Mucosa of rectum (tissue), 2 donors: ENCODE data around the gene TPT1.
"Not testable (repeated sequence)": the region's sequence is repeated elsewhere in the genome, so short reads cannot be mapped to it uniquely, and the experiment has no call there.

Source experiments
- H3K27ac ChIP-seq, 2 donors: one replicate each; pipeline ENCODE4 v1.7.0; 2013; ENCODE audit warnings: inconsistent platforms in 2 of 2, low read depth in 2 of 2, low read length in 2 of 2
- H3K27me3 ChIP-seq, 2 donors: one replicate each; pipeline ENCODE4 v1.7.0; 2013; ENCODE audit warnings: low read length in 2 of 2; ENCODE audit not compliant: control insufficient read depth in 2 of 2, insufficient read depth in 2 of 2
- H3K36me3 ChIP-seq, 2 donors: one replicate each; pipeline ENCODE4 v1.7.0; 2013; ENCODE audit warnings: low read length in 2 of 2; ENCODE audit not compliant: control insufficient read depth in 2 of 2, insufficient read depth in 2 of 2
- H3K4me1 ChIP-seq, 2 donors: one replicate each; pipeline ENCODE4 v1.7.0; 2013; ENCODE audit warnings: low read length in 2 of 2, mild to moderate bottlenecking in 1 of 2; ENCODE audit not compliant: control insufficient read depth in 2 of 2, insufficient read depth in 2 of 2
- H3K4me3 ChIP-seq, 2 donors: one replicate each; pipeline ENCODE4 v1.7.0; 2013; ENCODE audit warnings: low read length in 2 of 2
- H3K9ac ChIP-seq, 2 donors: one replicate each; pipeline ENCODE4 v1.7.0; 2013; ENCODE audit warnings: low read length in 2 of 2, low read depth in 1 of 2, mild to moderate bottlenecking in 1 of 2
- H3K9me3 ChIP-seq, 2 donors: one replicate each; pipeline ENCODE4 v1.7.0; 2013; ENCODE audit warnings: low read length in 2 of 2; ENCODE audit not compliant: control insufficient read depth in 2 of 2
- donor health status: healthy.
- donor health status: Normal muscosa, but diverticular disease.

TPT1 gene

DNA sequence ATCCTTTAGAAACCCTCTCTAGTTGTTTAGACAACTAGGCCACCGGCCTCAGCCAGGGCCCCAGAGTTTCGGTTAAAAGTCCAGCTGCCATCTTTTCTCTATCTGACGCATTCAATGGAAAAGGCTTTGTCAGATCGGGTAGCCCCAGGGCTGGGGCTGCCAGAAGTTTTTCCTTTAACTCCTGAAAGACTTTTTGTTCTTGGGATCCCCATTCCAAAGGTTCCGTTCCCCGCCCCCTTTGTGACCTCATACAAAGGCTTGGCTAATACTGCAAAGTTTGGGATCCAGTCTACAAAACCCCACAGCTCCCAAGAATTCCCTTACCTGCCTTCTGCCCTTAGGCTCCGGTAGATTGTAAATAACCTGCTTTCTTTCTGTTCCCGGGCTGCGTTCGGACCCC lies 38.5 kb upstream of the TPT1 start:
- H3K4me3 ChIP-seq, H3K27ac ChIP-seq, H3K27me3 ChIP-seq, H3K36me3 ChIP-seq, H3K9me3 ChIP-seq, H3K9ac ChIP-seq, H3K4me1 ChIP-seq: not testable (repeated sequence)

DNA sequence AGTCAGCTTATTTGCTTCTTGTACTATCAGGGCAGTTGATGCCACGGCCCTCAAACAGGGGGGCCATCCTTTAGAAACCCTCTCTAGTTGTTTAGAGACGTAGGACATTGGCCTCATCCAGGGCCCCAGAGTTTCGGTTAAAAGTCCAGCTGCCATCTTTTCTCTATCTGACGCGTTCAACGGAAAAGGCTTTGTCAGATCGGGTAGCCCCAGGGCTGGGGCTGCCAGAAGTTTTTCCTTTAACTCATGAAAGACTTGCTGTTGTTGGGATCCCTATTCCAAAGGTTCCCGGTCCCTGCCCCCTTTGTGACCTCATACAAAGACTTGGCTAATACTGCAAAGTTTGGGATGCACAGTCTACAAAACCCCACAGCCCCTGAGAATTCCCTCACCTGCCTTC lies 37.8 kb upstream of the TPT1 start:
- H3K4me1 ChIP-seq, H3K27me3 ChIP-seq, H3K4me3 ChIP-seq, H3K9me3 ChIP-seq, H3K27ac ChIP-seq, H3K36me3 ChIP-seq, H3K9ac ChIP-seq: not testable (repeated sequence)

DNA sequence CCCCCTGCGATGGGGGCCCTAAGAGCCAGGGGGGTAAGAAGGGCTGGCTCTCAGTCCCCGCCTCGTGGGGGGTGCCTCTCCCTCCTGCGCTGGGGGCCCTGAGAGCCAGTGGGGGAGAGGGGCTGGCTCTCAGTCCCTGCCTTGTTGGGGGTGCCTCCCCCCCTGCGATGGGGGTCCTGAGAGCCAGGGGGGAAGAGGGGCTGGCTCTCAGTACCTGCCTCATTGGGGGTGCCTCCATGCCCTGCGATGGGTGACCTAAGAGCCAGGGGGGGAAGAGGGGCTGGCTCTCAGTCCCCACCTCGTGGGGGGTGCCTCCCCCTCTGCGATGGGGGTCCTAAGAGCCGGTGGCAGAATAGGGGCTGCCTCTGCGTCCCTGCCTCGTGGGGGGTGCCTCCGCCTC lies 36.3 kb upstream of the TPT1 start:
- not testable (repeated sequence) for H3K36me3 ChIP-seq, H3K27me3 ChIP-seq, H3K27ac ChIP-seq, H3K9ac ChIP-seq, H3K4me3 ChIP-seq, H3K9me3 ChIP-seq
- H3K4me1 ChIP-seq = peaks cover 4 to 13% of the 10 kb centered on the region in 2 donors

DNA sequence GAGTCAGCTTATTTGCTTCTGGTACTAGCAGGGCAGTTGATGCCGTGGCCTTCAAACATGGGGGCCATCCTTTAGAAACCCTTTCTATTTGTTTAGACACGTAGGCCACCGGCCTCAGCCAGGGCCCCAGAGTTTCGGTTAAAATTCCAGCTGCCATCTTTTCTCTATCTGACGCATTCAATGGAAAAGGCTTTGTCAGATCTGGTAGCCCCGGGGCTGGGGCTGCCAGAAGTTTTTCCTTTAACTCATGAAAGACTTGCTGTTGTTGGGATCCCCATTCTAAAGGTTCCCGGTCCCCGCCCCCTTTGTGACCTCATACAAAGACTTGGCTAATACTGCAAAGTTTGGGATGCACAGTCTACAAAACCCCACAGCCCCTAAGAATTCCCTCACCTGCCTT lies 35.7 kb upstream of the TPT1 start:
- H3K9me3 ChIP-seq, H3K27me3 ChIP-seq, H3K9ac ChIP-seq, H3K36me3 ChIP-seq, H3K4me3 ChIP-seq, H3K27ac ChIP-seq: not testable (repeated sequence)
- H3K4me1 ChIP-seq = peaks cover 4 to 13% of the 10 kb centered on the region in 2 donors

DNA sequence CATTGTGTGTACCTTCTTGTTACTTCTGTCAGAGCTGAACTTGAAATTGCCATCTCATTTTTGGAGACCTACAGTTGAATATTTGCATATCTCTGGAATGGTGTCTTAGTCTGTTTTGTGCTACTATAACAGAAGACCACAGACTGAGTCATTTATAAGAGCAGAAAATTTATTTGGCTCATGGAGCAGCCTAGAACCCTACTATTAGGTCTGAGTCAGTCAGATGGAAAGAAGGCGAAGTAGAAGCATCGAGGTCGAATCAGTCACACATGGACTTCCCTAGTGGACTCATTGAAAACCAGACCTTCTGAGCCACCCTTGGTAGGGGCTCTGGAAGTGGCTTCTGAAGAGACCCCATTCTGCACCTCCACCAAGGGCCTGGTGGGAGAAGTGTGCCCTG lies 33.9 kb upstream of the TPT1 start:
- Histone ChIP-seq H3K9me3 (no peaks in the 10 kb centered on the region), H3K27ac (no peak overlapping the region), H3K9ac (no peak overlapping the region), H3K27me3 (no peaks in the 10 kb centered on the region), H3K4me3 (no peak overlapping the region), H3K4me1 (peaks cover 4 to 18% of the 10 kb centered on the region in 2 donors), H3K36me3 (no peaks in the 10 kb centered on the region)

DNA sequence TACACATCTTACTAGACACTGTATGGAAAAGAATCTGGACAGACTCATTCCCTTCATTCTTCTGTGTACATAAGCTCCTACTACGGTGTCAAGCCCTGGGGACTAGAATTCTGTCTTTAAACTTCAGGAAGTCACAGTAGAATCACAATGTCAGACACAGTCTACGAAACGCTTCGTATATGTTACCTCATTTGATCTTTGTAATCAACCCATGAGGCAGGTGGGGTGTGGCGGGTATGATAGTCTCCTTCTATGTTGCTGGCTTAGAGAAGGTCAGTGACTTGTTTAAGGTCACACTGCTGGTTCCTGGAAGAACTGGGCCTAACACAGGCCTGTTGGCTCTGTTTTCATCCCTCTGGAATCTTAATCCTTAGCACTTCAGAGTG lies 32.2 kb upstream of the TPT1 start:
- Histone ChIP-seq H3K9ac (peak overlapping the region in 1 of 2 donors; percentile 32), H3K36me3 (peaks cover 0 to 3% of the 10 kb centered on the region in 2 donors), H3K27me3 (no peaks in the 10 kb centered on the region), H3K4me3 (no peak overlapping the region), H3K9me3 (no peaks in the 10 kb centered on the region), H3K27ac (peak overlapping the region; percentile 52 to 67), H3K4me1 (peaks cover 4 to 24% of the 10 kb centered on the region in 2 donors)

DNA sequence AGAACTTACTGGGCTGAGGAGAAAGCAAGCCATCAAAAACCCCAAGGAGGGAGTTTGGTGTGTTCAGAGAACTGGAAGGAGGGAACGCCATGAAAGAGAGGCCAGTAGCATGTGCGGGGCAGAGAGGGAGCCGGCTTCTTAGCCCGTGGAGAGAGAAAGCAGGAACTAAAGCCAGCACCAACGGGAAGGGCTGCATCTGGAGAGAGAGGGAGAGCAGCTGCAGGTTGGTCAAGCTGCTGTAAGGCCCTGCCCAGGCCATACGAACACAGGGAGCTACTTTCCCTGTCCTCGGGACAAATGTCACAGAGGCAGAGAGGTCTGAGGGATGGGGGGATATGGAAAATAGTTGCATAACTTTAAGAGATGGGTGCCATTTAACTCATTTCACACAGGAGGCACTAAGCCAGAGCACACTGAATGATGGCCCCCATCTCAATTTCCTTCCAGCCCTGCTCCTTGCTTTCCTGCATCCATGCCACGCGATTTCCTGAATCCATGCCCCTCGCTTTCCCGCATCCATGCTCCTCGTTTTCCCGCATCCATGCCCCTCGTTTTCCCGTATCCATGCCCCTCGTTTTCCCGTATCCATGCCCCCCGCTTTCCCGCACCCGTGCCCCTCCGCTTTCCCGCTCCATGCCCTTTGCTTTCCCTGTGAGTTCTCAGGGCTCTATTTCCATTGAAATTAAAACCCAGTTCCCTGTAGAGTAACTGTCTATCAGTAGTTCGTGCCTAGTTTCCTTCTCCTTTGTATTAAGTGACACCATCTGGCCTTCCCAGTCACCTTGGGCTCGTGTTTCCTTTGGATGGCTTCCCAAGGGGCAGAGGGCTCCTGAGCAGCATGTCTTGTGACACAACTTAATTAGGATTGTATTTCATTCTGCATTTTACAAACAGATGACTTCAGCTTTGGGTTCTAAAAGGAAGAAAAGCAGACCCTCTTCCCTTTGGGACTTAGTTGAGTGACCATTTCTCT lies 31.5 kb upstream of the TPT1 start:
- Histone ChIP-seq H3K9me3 (no peaks in the 10 kb centered on the region), H3K27me3 (no peaks in the 10 kb centered on the region), H3K36me3 (peaks cover 0 to 3% of the 10 kb centered on the region in 2 donors), H3K27ac (peak overlapping the region; percentile 49 to 67), H3K9ac (peak overlapping the region in 1 of 2 donors; percentile 32), H3K4me3 (no peak overlapping the region), H3K4me1 (peaks cover 4 to 24% of the 10 kb centered on the region in 2 donors)

DNA sequence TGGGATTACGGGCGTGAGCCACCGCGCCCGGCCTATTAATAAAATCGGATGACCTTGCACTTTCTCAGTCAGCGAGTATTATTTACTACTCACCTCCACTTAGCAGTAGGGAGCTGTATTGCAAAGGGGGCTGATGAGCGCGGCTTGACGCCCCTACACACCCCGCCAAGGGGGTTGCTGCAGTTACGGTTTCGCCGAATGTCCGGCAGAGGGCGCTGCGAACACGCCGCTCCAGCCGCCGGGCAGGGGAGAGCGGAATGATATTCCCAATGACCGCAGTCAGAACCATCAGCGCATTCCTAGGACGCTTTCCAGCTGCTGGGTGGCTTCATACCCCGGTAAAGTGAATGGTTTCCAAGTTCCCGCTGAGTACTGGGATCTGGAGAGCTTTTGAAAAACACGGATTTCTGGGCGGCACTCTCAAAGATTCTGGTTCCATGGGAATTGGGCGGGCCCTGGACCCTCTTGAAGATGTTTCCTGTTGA lies 30.0 kb upstream of the TPT1 start:
- no peaks in the 10 kb centered on the region for H3K9me3 ChIP-seq
- H3K36me3 ChIP-seq = peaks cover 0 to 3% of the 10 kb centered on the region in 2 donors
- no peak overlapping the region for H3K27ac ChIP-seq
- no peak overlapping the region for H3K9ac ChIP-seq
- H3K4me1 ChIP-seq = peaks cover 4 to 24% of the 10 kb centered on the region in 2 donors
- no peak overlapping the region for H3K4me3 ChIP-seq
- H3K27me3 ChIP-seq = no peaks in the 10 kb centered on the region

DNA sequence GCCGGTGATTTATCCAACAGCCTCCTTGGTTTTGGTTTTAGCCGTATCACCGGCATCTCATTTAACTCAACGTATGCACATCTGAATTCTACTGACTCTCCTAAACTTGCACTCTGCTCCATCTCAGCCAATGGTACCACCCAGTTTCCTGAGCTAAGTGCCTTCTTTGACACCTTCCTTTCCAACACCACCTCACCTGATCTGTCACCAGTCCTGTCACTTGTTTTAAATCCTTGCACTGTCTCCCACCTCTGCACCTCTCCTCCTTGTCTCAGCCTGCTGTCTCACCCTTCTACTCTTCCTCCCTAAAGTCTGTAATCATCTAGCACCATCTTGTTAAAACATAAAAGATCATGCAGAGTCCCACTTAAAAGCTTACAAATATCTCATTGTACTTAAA lies 28.1 kb upstream of the TPT1 start:
- Histone ChIP-seq H3K27me3 (no peaks in the 10 kb centered on the region), H3K36me3 (peaks cover 0 to 7% of the 10 kb centered on the region in 2 donors), H3K9me3 (no peaks in the 10 kb centered on the region), H3K9ac (no peak overlapping the region), H3K4me1 (peaks cover 4 to 24% of the 10 kb centered on the region in 2 donors), H3K4me3 (no peak overlapping the region), H3K27ac (no peak overlapping the region)

DNA sequence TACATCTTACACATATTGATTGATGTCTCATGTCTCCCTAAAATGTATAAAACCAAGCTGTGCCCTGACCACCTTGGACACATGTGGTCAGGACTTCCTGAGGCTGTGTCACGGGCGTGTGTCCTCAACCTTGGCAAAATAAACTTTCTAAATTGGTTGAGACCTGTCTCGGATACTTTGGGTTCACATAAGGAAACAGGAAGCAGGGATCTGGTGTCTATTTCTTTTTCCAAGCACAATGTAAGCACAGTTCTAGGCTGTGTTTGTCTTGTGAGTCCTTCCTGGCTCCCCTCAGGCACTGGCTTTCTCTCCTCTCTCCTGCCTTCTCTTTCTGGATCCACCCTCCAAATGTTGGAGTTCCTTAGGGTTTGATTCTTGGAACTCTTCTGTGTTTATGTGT lies 27.6 kb upstream of the TPT1 start:
- Histone ChIP-seq H3K36me3 (peaks cover 0 to 7% of the 10 kb centered on the region in 2 donors), H3K27ac (peak overlapping the region in 1 of 2 donors; percentile 34), H3K4me1 (peaks cover 4 to 23% of the 10 kb centered on the region in 2 donors), H3K27me3 (no peaks in the 10 kb centered on the region), H3K9ac (no peak overlapping the region), H3K9me3 (no peaks in the 10 kb centered on the region), H3K4me3 (no peak overlapping the region)
